HG03469 (cell line): ENCODE results near the gene CASTOR1.

ENCODE experiments used
- ATAC-seq: cut with Tn5 transposase; IDR thresholded peaks from one replicate; pipeline ENCODE4 v1.9.1; 2021; ENCODE audit warnings: mild to moderate bottlenecking, moderate library complexity, moderate number of reproducible peaks; ENCODE audit not compliant: unreplicated experiment

Gene CASTOR1

DNA sequence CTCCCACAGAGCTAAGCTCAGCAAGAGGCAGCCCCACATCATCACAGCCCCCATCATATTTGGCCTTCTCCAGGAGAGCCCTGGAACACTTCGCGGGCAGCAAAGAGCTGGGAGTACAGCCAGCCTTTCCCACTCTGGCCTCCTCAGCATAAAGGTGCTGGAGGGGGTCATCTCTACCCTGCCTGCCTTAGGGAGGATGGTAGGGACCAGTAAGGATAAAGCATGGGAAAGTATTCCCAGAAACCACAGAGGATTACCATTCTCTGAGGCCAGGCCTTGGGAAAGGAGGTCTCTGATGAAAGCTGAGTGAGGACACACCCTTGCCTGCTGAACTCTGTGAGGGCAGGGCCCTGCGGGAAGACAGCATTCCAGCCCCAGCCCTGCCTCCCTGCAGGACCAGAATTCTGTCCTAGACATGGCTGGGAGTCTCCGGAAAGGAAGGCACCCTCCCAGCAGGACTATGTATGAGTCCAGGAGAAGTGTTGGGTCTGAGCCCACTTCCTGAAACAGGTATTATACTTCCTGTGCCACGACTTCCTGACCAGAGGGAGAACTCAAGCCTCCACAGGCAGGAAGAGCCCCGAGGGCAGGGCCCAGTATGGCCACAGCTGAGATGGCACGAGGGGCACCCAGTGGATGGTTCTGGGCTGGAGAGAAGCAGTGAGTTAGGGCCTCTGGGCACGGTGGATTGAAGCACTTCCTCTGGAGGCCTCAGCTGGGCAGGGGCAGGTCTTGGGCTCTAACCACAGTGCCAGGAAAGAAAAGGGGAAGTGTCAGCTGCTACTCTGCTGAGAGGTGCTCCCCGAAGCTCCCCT is 12.9 kb upstream of the CASTOR1 start:
- no peak for ATAC-seq

- no peak for ATAC-seq
Observed at GRCh38 chr22:30299322-30299721, 10.0 kb upstream of the CASTOR1 start.

- ATAC-seq: no peak
Observed at GRCh38 chr22:30297991-30298701, 8.8 kb upstream of the CASTOR1 start.

- no peak for ATAC-seq
Observed at GRCh38 chr22:30297276-30297990, 8.1 kb upstream of the CASTOR1 start.

GRCh38 chr22:30296833-30297232 is 7.5 kb upstream of the CASTOR1 start:
- no peak for ATAC-seq

DNA sequence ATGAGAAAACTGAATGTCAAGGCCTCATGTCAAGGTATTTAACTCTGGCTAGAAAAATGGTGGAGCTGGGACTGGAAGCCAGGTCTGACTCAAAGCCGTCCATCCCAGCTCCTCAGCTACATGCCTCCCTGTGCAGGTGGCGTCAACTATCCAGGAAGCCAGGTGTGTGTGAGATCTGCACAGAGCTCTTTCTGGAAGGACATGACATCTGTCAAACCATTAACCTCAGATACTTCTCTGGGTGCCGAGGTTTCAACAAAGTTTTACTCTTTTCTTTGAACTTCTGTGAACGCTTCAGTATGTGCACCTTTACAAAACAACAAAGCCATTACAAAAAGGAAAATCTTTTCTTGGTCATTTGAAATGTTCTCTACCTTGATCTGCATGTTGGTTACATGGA is 7.0 kb upstream of the CASTOR1 start:
- ATAC-seq: no peak

- ATAC-seq: no peak
Observed at GRCh38 chr22:30295576-30295975, 6.3 kb upstream of the CASTOR1 start.

DNA sequence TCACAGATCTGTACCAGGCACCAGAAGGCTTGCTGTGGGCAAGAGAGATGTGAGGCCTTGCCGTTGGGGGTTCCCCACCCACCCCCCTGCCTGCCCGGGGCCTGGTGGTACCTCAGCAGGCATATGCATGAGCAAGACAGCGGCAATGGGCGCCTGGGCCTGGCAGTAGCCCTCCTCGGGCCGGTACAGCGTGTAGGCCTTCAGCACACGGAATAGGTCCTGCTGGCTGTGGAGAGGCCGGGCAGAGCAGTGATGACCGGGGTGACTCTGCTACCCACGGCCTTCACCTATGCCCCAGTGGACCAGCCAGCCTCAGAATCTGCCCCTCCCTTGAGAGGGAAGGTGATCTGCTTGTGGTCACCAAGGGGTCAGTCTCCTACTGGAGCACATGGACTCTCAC is 5.5 kb upstream of the CASTOR1 start:
- ATAC-seq: no peak

- no peak for ATAC-seq
Observed at GRCh38 chr22:30294066-30294465, 4.8 kb upstream of the CASTOR1 start.

- ATAC-seq: no peak
Observed at GRCh38 chr22:30293026-30293425, 3.7 kb upstream of the CASTOR1 start.

GRCh38 chr22:30292069-30292970 is 3.0 kb upstream of the CASTOR1 start:
- ATAC-seq: no peak

DNA sequence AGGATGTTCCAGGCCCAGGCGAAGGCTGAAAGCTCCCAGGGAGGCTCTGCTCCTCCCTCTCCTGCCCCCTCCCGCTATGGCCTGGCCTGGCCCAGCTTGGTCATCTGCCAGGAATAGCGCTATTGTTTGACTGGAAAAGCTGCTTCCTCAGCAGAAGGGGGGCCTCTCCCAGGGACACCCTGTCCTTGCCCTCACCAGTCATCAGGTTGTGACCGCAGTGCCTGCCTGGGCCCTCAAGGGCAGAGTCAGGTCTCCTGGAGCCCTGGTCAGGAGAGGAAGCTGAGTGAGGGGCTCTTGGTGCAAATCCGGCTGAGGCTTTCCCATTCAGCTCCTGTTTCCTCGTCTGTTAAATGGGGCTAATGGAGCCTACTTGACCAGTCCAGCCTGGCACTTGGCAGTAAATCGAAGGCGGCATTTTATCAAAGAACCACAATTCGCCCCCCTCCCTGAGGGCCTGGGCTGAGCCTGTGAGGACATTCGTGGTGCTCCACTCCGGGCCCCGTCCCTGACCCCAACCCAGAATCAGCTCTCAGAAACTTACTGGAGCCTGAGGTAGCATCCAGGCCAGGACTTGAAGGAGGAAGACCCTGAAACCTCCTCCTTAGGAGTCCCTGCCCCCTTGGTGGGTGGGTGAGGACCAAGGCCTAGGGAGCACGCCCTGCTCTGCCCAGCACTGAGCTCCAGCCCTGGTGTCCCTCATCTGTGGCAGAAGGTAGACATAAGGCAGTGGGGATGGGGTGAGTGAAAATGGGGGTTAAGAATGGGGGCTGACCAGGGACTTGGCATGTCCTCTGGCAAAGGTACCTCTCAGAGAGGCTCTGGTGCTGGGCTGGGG is 2.0 kb upstream of the CASTOR1 start:
- ATAC-seq: no peak

DNA sequence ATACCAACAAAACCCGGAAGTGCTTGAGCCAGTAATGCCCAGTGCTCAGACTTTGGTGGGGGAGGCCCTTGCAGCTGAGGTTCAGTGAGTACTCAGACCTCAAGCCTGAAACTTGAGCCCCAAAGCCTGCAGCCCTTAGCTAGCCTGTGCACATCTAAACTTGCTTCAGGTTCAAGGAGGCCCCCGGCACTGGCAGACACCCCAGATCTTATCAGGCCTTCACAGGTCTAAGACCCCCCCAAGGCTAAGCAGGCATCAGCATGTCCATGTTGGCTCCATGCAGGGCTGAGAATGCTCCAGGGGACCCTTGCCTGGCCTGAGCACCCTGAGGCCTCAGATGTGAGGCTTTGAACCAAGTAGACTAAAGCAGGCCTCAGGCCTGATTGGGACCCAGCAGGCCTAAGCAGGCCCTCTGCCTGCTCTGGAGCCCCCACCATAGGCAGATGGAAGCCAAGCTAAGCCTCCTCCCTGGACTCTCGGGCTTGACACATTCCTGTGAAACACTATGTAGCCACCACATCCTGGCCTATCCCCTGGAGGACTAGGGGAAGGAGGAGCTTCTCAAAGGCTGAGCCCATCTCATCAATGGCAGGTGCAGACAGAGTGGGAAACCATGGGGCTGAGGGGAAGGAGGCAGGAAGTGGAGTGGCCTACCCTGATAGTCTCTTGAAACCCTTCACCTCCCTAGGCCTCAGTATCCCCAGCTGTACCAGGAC is 1.2 kb upstream of the CASTOR1 start:
- no peak for ATAC-seq

- no peak for ATAC-seq
Observed at GRCh38 chr22:30289980-30290313, 642 bp upstream of the CASTOR1 start.

- no peak for ATAC-seq
Observed at GRCh38 chr22:30288419-30289140, 725 bp downstream of the CASTOR1 start.

DNA sequence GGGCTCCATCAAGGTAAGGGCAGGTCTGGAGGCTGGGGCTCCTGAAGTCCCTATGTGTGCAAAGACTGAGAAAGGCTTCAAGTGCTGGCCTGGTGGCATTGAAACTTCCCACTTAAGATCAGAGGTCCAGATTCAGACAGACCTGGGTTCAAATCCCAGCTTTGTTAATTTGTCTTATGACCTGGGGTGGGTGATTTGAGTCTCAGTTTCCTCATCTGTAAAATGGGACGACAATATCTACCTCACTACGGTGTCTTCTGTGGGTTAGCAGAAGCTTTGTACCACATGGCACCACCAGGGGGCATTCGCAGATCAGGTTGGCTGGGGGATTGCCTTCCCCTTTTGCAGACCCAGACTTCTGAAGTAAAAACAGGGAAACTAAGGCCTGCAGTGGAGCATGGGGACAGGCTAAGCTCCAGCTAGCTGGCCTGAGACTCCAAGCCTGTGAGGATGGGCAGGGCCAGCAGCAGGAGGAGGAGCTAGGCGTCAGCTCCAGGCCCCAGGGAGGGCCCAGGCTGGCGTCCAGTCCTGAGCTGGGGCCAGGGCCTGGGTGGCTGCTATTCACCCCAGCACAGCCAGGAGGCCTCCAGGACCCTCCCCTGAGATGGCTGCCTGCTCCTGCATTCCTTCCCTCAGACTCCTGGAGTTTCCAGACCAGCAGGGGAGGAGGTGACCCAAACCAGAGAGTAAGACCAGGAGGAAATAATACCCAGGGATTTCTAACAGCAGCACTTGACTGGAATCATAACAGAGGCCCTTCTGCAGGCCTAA is 1.5 kb downstream of the CASTOR1 start:
- ATAC-seq: no peak

GRCh38 chr22:30286813-30287647 is 2.3 kb downstream of the CASTOR1 start:
- no peak for ATAC-seq
